ENCODE data around the gene MATCAP1.

- no peak for TF ChIP-seq CTCF (IDR thresholded peaks at IDR 0.05)
- TF ChIP-seq POLR2A (IDR thresholded peaks at IDR 0.05), result no peak
- TF ChIP-seq EP300 (IDR thresholded peaks at IDR 0.05; ENCODE audit: low read depth), result no peak
- no peak for TF ChIP-seq POLR2AphosphoS5 (IDR thresholded peaks at IDR 0.05)
Observed at GRCh38 chr16:67157106-67157748, 26.5 kb downstream of the MATCAP1 start.
